ENCODE results near the gene FADS1. TPM values are rescaled to one million over a fixed set of nuclear protein-coding genes. Genes with fewer than 3 reads are reported as not detected.
A peak's percentile ranks its signal among the peaks of the same experiment; 100 is the strongest.

FADS1 gene
- total RNA-seq, 4 donors from 2014 or later: 25.4 to 209 (median 62.5) TPM

DNA sequence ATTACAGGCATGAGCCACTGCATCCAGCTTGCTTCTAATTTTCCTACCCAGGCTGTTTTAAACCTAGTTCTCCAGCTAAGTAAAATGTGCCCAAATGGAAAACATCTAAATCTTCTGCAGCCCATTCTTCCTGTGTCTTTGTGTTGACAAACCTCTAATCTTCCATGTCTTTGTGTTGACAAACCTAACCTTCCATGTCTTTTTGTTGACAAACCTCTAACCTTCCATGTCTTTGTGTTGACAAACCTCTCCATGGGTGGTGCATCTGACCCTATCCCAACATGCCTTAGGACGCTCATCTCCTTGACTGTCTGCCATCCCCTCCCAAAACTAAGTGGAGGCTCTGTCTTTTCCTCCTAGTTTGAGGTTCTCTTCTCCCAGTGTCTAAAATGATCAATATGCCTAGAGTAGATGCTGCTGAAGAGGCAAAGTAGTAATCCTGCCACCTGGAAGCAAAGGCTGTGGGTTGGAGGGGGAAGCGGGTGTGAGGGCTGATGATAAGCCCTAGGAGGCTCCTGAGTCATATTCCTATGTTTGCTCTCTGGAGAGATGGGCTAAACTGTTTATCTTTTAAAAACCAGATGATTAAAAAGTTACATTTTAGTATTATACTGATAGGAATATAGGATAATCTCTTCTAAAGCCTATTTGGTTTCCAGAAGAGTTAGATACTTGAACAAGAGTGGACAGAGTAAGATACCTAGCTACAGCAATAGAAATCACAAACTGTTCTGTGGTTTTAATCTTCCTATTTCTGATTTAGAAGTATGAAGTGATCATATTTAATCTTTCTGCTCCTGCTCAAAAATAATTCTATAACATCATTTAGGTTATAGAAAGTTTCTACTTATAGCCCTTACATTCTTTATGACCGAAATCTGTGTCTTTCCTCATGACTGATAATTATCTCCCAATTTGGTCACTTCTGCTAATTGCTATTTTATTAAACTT is 16.2 kb downstream of the FADS1 start:
- intact Hi-C loops (cut with DNase I; ENCODE audit: low total_unique reads): no loop called here
- TF ChIP-seq, protein P1, sequence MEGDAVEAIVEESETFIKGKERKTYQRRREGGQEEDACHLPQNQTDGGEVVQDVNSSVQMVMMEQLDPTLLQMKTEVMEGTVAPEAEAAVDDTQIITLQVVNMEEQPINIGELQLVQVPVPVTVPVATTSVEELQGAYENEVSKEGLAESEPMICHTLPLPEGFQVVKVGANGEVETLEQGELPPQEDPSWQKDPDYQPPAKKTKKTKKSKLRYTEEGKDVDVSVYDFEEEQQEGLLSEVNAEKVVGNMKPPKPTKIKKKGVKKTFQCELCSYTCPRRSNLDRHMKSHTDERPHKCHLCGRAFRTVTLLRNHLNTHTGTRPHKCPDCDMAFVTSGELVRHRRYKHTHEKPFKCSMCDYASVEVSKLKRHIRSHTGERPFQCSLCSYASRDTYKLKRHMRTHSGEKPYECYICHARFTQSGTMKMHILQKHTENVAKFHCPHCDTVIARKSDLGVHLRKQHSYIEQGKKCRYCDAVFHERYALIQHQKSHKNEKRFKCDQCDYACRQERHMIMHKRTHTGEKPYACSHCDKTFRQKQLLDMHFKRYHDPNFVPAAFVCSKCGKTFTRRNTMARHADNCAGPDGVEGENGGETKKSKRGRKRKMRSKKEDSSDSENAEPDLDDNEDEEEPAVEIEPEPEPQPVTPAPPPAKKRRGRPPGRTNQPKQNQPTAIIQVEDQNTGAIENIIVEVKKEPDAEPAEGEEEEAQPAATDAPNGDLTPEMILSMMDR (IDR thresholded peaks at IDR 0.05 in 4 of 5, conservative IDR thresholded peaks at IDR 0.05 in 1 of 5): no peak
- TF ChIP-seq POLR2A (IDR thresholded peaks at IDR 0.05): no peak
- ATAC-seq (no peak), DNase-seq (no peak)
- Histone ChIP-seq H3K4me3 (no peak overlapping the region), H3K27ac (no peak overlapping the region), H3K9me3 (no peaks in the 10 kb centered on the region), H3K4me1 (peaks cover 4 to 9% of the 10 kb centered on the region in 2 donors), H3K27me3 (no peaks in the 10 kb centered on the region), H3K36me3 (peaks cover 0 to 3% of the 10 kb centered on the region in 2 donors)
- in situ Hi-C loops (cut with MboI; ENCODE audit: low sequenced_read_pairs in 4 of 4): loop anchor here in 1 of 4 donors (10.0 kb wide), 1 partner anchor 284 kb away; no protein-coding TSS in a partner anchor

DNA sequence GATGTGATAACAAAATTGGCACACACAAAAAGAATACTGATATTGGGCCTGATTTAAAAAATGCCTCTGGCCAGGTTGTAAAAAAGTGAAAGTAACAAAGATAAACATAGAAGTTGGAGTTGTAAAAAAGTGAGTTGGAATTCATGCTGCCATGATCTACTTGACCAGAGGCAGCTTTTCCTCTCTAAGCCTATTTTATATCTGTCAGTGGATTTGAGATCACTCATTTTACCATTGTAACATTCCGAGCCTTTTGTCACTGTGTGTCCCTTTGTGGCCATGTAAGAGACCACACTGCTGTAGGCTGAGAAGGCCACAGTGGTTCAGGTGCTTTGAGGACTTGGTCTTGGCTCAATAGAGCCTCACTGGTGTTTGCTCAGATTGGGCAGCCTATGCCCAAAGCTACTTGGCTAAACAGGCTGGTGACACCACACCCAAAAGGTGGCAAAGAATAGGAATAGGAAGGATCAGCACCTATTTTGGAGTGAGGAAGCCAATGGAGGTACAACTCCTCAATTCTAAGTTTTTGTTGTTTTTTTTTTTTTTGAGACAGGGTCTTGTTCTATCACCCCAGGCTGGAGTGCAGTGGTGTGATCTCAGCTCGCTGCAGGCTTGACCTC is 17.0 kb downstream of the FADS1 start:
- Histone ChIP-seq H3K36me3 (peaks cover 0 to 6% of the 10 kb centered on the region in 2 donors), H3K27me3 (no peaks in the 10 kb centered on the region), H3K9me3 (no peaks in the 10 kb centered on the region), H3K27ac (no peak overlapping the region), H3K4me1 (peaks cover 4 to 9% of the 10 kb centered on the region in 2 donors), H3K4me3 (no peak overlapping the region)
- in situ Hi-C loops (cut with MboI; ENCODE audit: low sequenced_read_pairs in 4 of 4) (loop anchor here in 3 of 4 donors (5.0 to 25.0 kb wide), 6 partner anchors 95 to 513 kb away; partner anchors contain the start of gene FADS3 (in 1 of the 3)), intact Hi-C loops (cut with DNase I; ENCODE audit: low total_unique reads) (loop anchor here (5.0 kb wide), 1 partner anchor 73 kb away; no protein-coding TSS in a partner anchor)
- DNase-seq (no peak), ATAC-seq (no peak)
- no peak for TF ChIP-seq POLR2A (IDR thresholded peaks at IDR 0.05)
- TF ChIP-seq, protein P1 (IDR thresholded peaks at IDR 0.05 in 4 of 5, conservative IDR thresholded peaks at IDR 0.05 in 1 of 5): no peak

DNA sequence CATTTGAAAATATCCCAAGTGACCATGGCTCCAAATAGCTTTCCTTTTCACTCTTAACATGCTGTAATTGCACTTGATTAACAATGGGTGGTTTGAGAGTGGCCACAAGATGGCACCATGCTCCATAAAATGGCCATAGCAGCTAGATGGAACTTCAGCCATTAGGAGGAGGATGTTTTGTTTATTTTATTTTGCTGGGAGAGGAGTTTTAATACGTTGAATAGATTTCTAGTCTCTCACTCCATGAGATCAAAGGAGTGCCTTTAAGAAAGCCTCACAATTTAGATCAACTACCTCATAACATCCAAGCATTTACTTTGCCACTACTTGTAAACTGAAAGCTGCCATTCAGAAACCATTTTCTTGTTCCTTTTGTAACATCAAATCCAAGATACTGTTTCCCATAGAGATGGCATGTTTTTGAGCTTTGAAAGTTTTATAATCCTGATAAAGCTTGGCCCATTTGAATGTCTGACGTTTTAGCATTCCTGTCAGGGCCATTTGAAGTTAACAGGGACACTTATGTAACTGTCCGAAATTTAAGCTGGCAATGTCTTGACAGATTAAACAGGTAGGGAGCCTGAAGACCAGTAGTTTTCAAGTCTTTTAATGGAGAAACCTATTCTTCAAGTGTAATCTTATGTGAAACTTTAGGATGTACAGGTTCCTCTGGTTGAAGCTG is 19.4 kb downstream of the FADS1 start:
- intact Hi-C loops (cut with DNase I; ENCODE audit: low total_unique reads) (loop anchor here (1.0 to 5.0 kb wide), 4 partner anchors 75 to 311 kb away; partner anchors contain the start of gene FADS3), in situ Hi-C loops (cut with MboI; ENCODE audit: low sequenced_read_pairs in 4 of 4) (loop anchor here in 3 of 4 donors (5.0 to 25.0 kb wide), 5 partner anchors 97 to 515 kb away; partner anchors contain the start of gene FADS3 (in 1 of the 3))
- Histone ChIP-seq H3K4me3 (no peak overlapping the region), H3K27ac (peak overlapping the region in 3 of 4 donors; percentile 7 to 62 (median 29)), H3K27me3 (no peaks in the 10 kb centered on the region), H3K9me3 (no peaks in the 10 kb centered on the region), H3K4me1 (peaks cover 15 to 16% of the 10 kb centered on the region in 2 donors), H3K36me3 (peaks cover 0 to 6% of the 10 kb centered on the region in 2 donors)
- ATAC-seq (peak in 1 of 2 donors; percentile 53), DNase-seq (peak; percentile 41 to 74)
- no peak for TF ChIP-seq POLR2A (IDR thresholded peaks at IDR 0.05)
- TF ChIP-seq, protein P1 (IDR thresholded peaks at IDR 0.05 in 4 of 5, conservative IDR thresholded peaks at IDR 0.05 in 1 of 5): peak; percentile 73 to 83 (median 81)

DNA sequence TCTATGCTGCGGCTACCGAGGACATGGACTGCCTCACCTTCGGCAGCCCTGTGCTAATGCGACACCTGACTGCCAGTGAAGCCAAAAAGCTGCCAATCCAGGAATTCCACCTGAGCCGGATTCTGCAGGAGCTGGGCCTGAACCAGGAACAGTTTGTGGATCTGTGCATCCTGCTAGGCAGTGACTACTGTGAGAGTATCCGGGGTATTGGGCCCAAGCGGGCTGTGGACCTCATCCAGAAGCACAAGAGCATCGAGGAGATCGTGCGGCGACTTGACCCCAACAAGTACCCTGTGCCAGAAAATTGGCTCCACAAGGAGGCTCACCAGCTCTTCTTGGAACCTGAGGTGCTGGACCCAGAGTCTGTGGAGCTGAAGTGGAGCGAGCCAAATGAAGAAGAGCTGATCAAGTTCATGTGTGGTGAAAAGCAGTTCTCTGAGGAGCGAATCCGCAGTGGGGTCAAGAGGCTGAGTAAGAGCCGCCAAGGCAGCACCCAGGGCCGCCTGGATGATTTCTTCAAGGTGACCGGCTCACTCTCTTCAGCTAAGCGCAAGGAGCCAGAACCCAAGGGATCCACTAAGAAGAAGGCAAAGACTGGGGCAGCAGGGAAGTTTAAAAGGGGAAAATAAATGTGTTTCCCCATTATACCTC is 20.8 kb downstream of the FADS1 start:
- in situ Hi-C loops (cut with MboI; ENCODE audit: low sequenced_read_pairs in 4 of 4): loop anchor here in 3 of 4 donors (5.0 to 25.0 kb wide), 5 partner anchors 99 to 516 kb away; partner anchors contain the start of gene FADS3 (in 1 of the 3)

More for the DNA sequence above, 20.8 kb downstream of the FADS1 start:
- ATAC-seq (no peak), DNase-seq (no peak)
- H3K27ac ChIP-seq: no peak overlapping the region
- peaks cover 24% of the 10 kb centered on the region in 2 donors for H3K4me1 ChIP-seq
- H3K27me3 ChIP-seq: no peaks in the 10 kb centered on the region
- intact Hi-C loops (cut with DNase I; ENCODE audit: low total_unique reads): loop anchor here (2.0 to 5.0 kb wide), 2 partner anchors 76 to 313 kb away; no protein-coding TSS in a partner anchor
- H3K9me3 ChIP-seq: no peaks in the 10 kb centered on the region
- no peak overlapping the region for H3K4me3 ChIP-seq
- TF ChIP-seq, protein P1 (IDR thresholded peaks at IDR 0.05 in 4 of 5, conservative IDR thresholded peaks at IDR 0.05 in 1 of 5): no peak
- no peak for TF ChIP-seq POLR2A (IDR thresholded peaks at IDR 0.05)
- H3K36me3 ChIP-seq: peaks cover 0 to 6% of the 10 kb centered on the region in 2 donors

Measured in gastrocnemius medialis (tissue), 4 donors.